HL-60/S4 treated with retinoic acid at 250 ng/mL for 4 days and 3 days (cell line): Measurements from ENCODE around the gene PTGR1.
"Not testable (repeated sequence)": the region's sequence is repeated elsewhere in the genome, so short reads cannot be mapped to it uniquely, and the experiment has no call there.

ENCODE experiments used
- in situ Hi-C: fragments of 300-500 bp; cut with MboI; formaldehyde crosslinking; loops from 2 replicates; pipeline ENCODE4 v1.7.0; 2022; ENCODE audit warnings: low sequenced_read_pairs

PTGR1 gene

GRCh38 chr9:111615928-111616327 is 16.5 kb upstream of the PTGR1 start:
- in situ Hi-C loops = no loop called here

GRCh38 chr9:111613436-111614040 is 14.1 kb upstream of the PTGR1 start:
- in situ Hi-C loops = no loop called here

DNA sequence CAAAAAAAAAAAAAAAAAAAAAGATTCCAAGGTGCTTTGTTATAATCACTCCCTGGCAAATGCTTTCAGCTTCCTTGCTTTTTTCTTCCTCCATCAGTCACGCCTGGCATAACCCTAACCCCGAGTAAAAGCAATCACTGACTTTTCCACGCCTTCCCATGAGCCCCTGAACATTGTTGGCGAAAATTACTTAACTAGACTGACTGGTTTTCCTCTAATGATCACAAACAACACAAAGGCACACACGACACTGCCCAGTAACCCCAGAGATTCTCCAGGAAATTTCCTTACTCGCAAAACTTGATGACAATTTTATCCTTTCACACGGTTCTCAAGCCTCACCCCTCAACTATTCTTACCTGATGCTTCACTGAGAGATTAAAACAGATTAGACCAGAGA is 11.4 kb upstream of the PTGR1 start:
- in situ Hi-C loops = no loop called here

DNA sequence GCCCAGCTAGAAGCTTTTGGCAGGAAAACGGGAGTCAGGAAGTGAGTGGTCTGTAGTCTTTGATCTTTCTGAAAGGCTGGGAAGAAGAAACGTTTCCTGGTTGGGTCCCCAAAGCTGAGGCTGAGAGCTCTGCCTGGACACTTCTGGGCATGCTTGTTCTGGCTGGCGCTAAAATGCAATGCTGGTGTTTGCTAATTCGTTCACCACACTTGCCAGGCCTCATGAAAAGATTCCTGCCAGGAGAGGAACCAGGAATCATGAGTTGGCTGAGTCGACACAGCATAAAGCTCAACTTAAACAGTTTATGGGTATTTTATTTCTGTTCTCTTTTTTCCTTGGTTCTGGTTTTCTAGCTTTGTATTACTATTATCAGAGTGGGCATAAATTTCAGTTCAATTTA is 10.7 kb upstream of the PTGR1 start:
- in situ Hi-C loops = no loop called here

DNA sequence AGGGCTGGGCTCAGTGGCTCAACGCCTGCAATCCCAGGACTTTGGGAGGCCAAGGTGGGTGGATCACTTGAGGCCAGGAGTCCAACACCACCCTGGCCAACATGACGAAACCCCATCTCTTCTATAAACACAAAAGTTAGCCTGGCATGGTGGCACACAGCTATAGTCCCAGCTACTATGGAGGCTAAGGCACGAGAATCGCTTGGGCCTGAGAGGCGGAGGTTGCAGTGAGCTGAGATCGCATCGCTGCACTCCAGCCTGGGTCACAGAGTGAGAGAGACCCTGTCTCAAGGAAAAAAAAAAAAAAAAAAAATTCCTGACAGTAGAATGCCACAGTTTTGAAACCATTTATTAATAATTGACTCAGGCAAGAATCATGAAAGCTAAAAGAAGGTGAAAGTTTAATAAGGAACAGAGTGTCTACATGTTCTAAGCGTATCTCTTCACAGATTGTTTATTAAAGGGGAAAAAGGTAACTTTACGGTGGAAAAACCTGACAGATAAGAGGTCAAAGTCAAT is 5.7 kb upstream of the PTGR1 start:
- in situ Hi-C loops = no loop called here

DNA sequence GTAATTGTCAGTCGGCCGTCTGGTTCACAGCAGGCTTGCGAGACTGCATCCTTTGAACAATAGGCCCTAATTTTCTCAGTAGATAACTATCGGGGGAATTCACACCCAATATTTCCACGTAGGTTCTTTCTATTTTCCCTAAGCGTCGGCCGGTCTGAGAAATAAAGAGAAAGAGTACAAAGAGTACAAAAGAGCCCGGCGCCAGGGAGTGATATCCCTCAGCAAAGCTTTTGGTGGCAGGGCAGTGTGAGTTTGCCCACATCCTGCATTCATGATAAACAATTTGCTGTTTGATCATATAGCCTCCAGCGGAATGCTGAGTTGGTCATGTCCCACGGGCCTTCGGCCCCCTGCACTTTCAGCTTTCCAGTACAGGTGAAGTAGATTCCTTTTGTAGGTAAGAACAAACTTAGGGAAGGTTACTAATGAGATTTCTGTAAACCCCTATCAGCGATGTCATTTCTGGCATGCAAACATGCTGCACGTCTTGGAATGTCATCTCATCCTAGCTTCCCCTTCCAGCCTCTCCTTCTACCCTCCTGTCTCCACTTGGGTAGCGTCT is 4.7 kb upstream of the PTGR1 start:
- in situ Hi-C loops = no loop called here

- in situ Hi-C loops = no loop called here
Observed at GRCh38 chr9:111603041-111603440, 3.6 kb upstream of the PTGR1 start.

GRCh38 chr9:111601237-111602018 is 2.0 kb upstream of the PTGR1 start:
- in situ Hi-C loops = no loop called here

GRCh38 chr9:111599955-111600343 is 502 bp upstream of the PTGR1 start:
- in situ Hi-C loops = no loop called here

- in situ Hi-C loops = no loop called here
Observed at GRCh38 chr9:111598733-111599091, 735 bp downstream of the PTGR1 start.

- in situ Hi-C loops = no loop called here
Observed at GRCh38 chr9:111597852-111598732, 1.4 kb downstream of the PTGR1 start.

GRCh38 chr9:111588846-111589245 is 10.6 kb downstream of the PTGR1 start:
- in situ Hi-C loops = no loop called here

GRCh38 chr9:111586378-111586777 is 13.1 kb downstream of the PTGR1 start:
- in situ Hi-C loops = no loop called here

- in situ Hi-C loops = no loop called here
Observed at GRCh38 chr9:111582888-111583287, 16.6 kb downstream of the PTGR1 start.

GRCh38 chr9:111572950-111573604 is 26.4 kb downstream of the PTGR1 start:
- in situ Hi-C loops = no loop called here

DNA sequence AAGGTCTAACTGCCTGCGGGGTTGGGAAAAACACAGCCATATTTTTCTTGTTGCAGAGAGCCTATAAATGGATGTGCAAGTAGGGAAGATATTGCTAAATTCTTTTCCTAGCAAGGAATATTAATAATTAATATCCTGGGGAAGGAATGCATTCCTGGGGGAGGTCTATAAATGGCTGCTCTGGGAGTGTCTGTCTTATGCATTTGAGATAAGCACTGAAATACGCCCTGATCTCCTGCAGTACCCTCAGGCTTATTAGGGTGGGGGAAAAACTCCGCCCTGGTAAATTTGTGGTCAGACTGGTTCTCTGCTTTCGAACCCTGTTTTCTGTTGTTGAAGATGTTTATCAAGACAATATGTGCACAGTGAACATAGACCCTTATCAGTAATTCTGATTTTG is 31.3 kb downstream of the PTGR1 start:
- in situ Hi-C loops = not testable (repeated sequence)

- in situ Hi-C loops = no loop called here
Observed at GRCh38 chr9:111566234-111566633, 33.2 kb downstream of the PTGR1 start.

GRCh38 chr9:111561165-111561719 is 38.2 kb downstream of the PTGR1 start:
- in situ Hi-C loops = no loop called here

DNA sequence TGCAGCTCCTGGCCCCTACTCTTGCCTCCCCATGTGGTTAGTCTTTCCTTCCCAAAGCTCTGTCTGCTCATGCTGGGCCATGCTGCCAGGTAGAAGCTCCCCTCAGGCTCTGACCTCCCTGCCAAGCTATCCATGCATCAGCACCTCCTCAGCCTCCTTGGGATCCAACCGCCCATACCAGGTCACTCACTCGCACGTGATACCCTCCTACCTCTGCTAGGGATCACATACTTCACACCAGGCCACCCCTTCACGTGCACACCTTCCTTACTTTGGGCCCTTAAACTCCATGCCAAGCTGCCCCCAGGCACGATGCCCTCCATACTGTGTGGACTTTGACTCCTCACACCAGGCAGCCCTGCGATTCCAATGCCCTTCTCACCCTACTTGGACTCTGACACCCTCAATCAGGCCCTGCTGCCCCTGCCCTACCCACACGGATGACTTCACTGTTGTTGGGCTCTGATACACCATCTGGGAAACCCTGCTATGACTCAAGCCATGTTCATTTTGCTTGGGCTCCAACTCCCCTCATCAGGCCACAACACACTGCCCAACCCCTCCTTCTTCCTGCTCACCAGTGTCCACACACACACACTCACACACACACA is 40.3 kb downstream of the PTGR1 start:
- in situ Hi-C loops = no loop called here

- in situ Hi-C loops = not testable (repeated sequence)
Observed at GRCh38 chr9:111555425-111555824, 44.0 kb downstream of the PTGR1 start.
